PC-3 (cell line): ENCODE measurements around the gene SDK2. TPM values are rescaled to one million over a fixed set of nuclear protein-coding genes. Genes with fewer than 3 reads are reported as not detected.

ENCODE experiments used
- ATAC-seq: fragments of 200-7000 bp; cut with Tn5 transposase; 2 replicates; pipeline ENCODE4 v1.9.1; 2020; ENCODE audit warnings: mild to moderate bottlenecking, moderate library complexity
- BruUV-seq: library from RNA; stranded (reverse); fragments of 400-500 nt; replicated peaks from 2 replicates; lab custom pipeline; 2021; lab: Mats Ljungman, UMichigan
- CTCF ChIA-PET: fragments of 300-600 bp; sonication (Branson Sonifier 250); formaldehyde crosslinking; loops from one replicate; lab custom pipeline; 2022; ENCODE audit warnings: antibody characterized with exemption; lab: Charles Lee
- POLR2A ChIA-PET: fragments of 300-600 bp; sonication (Branson Sonifier 250); formaldehyde crosslinking; loops from one replicate; lab custom pipeline; 2022; ENCODE audit warnings: antibody characterized with exemption; ENCODE audit not compliant: unreplicated experiment; lab: Charles Lee
- DNase-seq: peaks from one replicate; pipeline ENCODE4 v3.0.0-alpha.2; 2015
- H2AFZ ChIP-seq: fragments of 300-600 bp; sonication (generic); 2 replicates; pipeline ENCODE4 v1.6.0; 2016; ENCODE audit warnings: antibody characterized with exemption, low read length
- H3F3A ChIP-seq: fragments of 300-600 bp; sonication (generic); one replicate; pipeline ENCODE4 v1.6.0; 2017; ENCODE audit warnings: antibody characterized with exemption, low read length, control low read depth, mild to moderate bottlenecking; ENCODE audit not compliant: unreplicated experiment
- H3K27ac ChIP-seq: fragments of 300-600 bp; sonication (generic); 2 replicates; pipeline ENCODE4 v1.5.1; 2016; ENCODE audit warnings: mild to moderate bottlenecking, low read length
- H3K27me3 ChIP-seq: fragments of 300-600 bp; sonication (generic); 2 replicates; pipeline ENCODE4 v1.6.1; 2016; ENCODE audit warnings: low read length, mixed read lengths
- H3K36me3 ChIP-seq: fragments of 300-600 bp; sonication (generic); 2 replicates; pipeline ENCODE4 v1.6.1; 2016; ENCODE audit warnings: low read depth, mixed run types, low read length, mixed read lengths
- H3K4me1 ChIP-seq: fragments of 300-600 bp; sonication (generic); 2 replicates; pipeline ENCODE4 v1.5.1; 2016; ENCODE audit warnings: low read length; ENCODE audit not compliant: insufficient read depth
- H3K4me2 ChIP-seq: fragments of 300-600 bp; sonication (generic); 2 replicates; pipeline ENCODE4 v1.6.0; 2016; ENCODE audit warnings: low read length
- H3K4me3 ChIP-seq: fragments of 300-600 bp; sonication (generic); 2 replicates; pipeline ENCODE4 v1.5.1; 2016; ENCODE audit warnings: mild to moderate bottlenecking, low read length, mixed read lengths
- H3K79me2 ChIP-seq: fragments of 300-600 bp; sonication (generic); 2 replicates; pipeline ENCODE4 v1.6.1; 2017; ENCODE audit warnings: low read length, mixed read lengths
- H3K9ac ChIP-seq: fragments of 300-600 bp; sonication (generic); 2 replicates; pipeline ENCODE4 v1.6.0; 2016; ENCODE audit warnings: mild to moderate bottlenecking, low read length
- H3K9me2 ChIP-seq: fragments of 300-600 bp; sonication (generic); replicated peaks from 2 replicates; pipeline ENCODE4 v1.6.1; 2016; ENCODE audit warnings: mixed run types, low read length, mixed read lengths
- H3K9me3 ChIP-seq: fragments of 300-600 bp; sonication (generic); 2 replicates; pipeline ENCODE4 v1.6.1; 2016; ENCODE audit warnings: low read length, mixed read lengths
- H4K20me1 ChIP-seq: fragments of 300-600 bp; sonication (generic); 2 replicates; pipeline ENCODE4 v1.6.1; 2016; ENCODE audit warnings: low read length, mixed read lengths
- EZH2 ChIP-seq: fragments of 300-600 bp; sonication (generic); IDR thresholded peaks from one replicate; pipeline ENCODE4 v1.6.1; 2017; ENCODE audit warnings: antibody characterized with exemption, mild to moderate bottlenecking, low read length; ENCODE audit not compliant: unreplicated experiment
- EZH2phosphoT487 ChIP-seq: fragments of 300-600 bp; sonication (generic); IDR thresholded peaks from 2 replicates; pipeline ENCODE4 v1.6.1; 2018; ENCODE audit warnings: mild to moderate bottlenecking, antibody characterized with exemption, low read length, borderline replicate concordance
- intact Hi-C: fragments of 100-400 bp; cut with micrococcal nuclease; formaldehyde crosslinking; loops from 2 replicates; pipeline ENCODE4 v1.9.0; 2023
- total RNA-seq: library from RNA; depleted of rRNA; stranded (reverse); fragments of >200 nt; gene quantifications from 2 replicates; pipeline ENCODE4 v1.2.3, GENCODE V29; 2014
- TF ChIP-seq, protein P1 (sequence below): fragments of 300-600 bp; sonication (generic); conservative IDR thresholded peaks from 2 replicates; pipeline ENCODE4 v1.5.1; 2017; ENCODE audit warnings: antibody characterized with exemption, low read depth, mild to moderate bottlenecking, low read length

SDK2 gene
- total RNA-seq, 1 experiment from 2014 or later: 0.07 TPM

DNA sequence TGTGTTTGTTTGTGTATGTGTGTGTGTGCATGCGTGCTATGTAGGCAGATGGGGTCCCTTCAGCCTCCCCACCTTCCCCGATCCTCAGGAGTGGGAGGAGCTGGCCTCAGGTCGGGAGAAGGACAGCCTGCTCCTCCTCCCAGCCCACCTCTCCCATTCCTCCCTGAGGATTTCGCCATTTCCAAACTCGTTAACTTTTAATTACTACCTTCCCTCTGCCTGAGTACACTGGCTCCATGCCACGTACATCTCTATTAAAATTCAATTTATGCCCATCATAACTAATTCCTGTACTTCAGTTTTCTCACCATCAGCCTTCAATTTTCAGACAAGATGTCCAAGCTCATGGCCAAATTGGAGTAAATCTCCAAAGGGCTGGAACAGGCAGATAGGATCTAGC lies 148.6 kb downstream of the SDK2 start:
- Histone ChIP-seq H3F3A (no peaks in the 10 kb centered on the region), H3K4me3 (no peak overlapping the region), H3K27me3 (peaks cover 91% of the 10 kb centered on the region), H3K79me2 (no peaks in the 10 kb centered on the region), H4K20me1 (no peaks in the 10 kb centered on the region), H3K9me2 (no peaks in the 10 kb centered on the region), H3K27ac (no peak overlapping the region), H3K36me3 (no peaks in the 10 kb centered on the region), H3K4me1 (no peaks in the 10 kb centered on the region), H3K4me2 (no peak overlapping the region), H3K9me3 (no peaks in the 10 kb centered on the region), H3K9ac (no peak overlapping the region), H2AFZ (no peak overlapping the region)
- POLR2A ChIA-PET: no interaction called here
- BruUV-seq: no TSS peak
- ATAC-seq (no peak), DNase-seq (no peak)
- TF ChIP-seq EZH2 (no peak), EZH2phosphoT487 (no peak)
- TF ChIP-seq, protein P1, sequence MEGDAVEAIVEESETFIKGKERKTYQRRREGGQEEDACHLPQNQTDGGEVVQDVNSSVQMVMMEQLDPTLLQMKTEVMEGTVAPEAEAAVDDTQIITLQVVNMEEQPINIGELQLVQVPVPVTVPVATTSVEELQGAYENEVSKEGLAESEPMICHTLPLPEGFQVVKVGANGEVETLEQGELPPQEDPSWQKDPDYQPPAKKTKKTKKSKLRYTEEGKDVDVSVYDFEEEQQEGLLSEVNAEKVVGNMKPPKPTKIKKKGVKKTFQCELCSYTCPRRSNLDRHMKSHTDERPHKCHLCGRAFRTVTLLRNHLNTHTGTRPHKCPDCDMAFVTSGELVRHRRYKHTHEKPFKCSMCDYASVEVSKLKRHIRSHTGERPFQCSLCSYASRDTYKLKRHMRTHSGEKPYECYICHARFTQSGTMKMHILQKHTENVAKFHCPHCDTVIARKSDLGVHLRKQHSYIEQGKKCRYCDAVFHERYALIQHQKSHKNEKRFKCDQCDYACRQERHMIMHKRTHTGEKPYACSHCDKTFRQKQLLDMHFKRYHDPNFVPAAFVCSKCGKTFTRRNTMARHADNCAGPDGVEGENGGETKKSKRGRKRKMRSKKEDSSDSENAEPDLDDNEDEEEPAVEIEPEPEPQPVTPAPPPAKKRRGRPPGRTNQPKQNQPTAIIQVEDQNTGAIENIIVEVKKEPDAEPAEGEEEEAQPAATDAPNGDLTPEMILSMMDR: no peak
- intact Hi-C loops: no loop called here
- CTCF ChIA-PET: no interaction called here

DNA sequence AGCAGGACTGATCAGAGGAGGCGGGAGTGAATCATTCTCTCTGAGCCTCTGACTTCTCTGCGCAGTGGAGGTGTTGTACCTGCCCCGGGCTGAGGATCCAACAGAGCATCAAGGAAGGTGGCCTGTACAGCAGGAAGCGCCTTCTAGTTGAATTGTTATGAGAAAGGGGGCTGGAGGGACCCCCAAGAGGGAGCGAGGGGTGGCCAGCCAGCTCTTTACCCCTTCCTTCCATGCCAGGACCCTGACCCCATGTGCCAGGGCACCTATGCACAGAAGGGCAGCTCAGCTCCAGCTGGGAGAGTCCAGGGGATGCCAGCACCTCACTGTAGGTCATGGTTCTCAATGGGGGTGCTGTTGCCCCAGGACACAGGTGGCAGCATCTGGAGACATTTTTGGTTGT lies 149.3 kb downstream of the SDK2 start:
- no peak for ATAC-seq
- Histone ChIP-seq H3K27me3 (peaks cover 87% of the 10 kb centered on the region), H2AFZ (no peak overlapping the region), H3K4me3 (no peak overlapping the region), H3K27ac (no peak overlapping the region), H3K9me3 (no peaks in the 10 kb centered on the region), H4K20me1 (no peaks in the 10 kb centered on the region), H3K79me2 (no peaks in the 10 kb centered on the region), H3F3A (no peaks in the 10 kb centered on the region), H3K4me2 (no peak overlapping the region), H3K9ac (no peak overlapping the region), H3K4me1 (no peaks in the 10 kb centered on the region), H3K9me2 (no peaks in the 10 kb centered on the region), H3K36me3 (no peaks in the 10 kb centered on the region)
- TF ChIP-seq EZH2 (no peak), EZH2phosphoT487 (no peak)
- TF ChIP-seq, protein P1: no peak
- no peak for DNase-seq
- intact Hi-C loops: no loop called here
- ChIA-PET POLR2A (no interaction called here), CTCF (no interaction called here)
- BruUV-seq: no TSS peak

DNA sequence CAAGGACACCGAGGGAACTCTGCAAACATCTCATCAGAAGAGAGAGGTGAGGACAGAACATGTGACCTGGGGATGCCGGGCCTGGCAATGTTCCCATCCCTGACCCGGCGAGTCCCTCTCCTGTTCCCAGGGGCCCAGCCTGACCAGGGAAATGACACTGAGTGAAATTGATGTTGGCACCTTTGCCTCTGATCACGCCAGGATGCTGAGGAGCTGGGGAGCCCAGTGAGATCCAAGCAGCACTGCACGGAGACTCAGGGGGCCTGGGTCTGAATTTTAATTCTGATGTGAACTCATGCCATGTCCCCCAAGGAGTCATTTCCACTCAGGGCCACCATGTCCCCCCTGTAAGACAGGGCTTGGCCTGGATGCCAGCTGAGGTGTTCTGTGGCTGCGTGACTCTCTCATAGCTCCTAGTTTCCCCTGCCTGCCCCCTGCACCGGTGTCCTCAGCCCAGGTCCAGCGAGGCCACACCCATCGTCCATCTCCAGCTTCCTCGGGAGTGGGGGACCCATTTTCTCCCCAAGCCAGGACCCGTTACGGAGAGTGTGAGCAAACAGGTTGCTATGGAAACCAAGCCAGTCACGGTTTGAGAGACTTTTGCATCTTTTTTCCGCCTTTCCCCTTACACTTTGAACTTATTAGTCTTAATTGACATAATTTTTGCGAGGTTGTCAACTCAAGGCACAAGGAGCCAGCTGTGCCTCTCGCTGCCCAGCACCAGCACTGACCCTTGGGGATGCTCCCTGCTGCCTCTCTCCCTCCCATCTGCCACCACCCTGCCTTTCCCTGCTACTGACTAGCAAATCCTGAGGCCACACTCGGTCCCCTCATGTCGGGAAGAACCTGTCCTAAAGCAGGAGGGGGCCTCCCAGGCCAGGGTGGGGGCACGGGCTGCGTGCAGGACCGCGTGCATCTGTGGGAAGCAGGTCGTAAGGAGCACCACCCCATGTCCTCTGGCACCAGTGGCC lies 150.0 kb downstream of the SDK2 start:
- Histone ChIP-seq H3K27ac (no peak overlapping the region), H2AFZ (no peak overlapping the region), H3K4me3 (no peak overlapping the region), H4K20me1 (no peaks in the 10 kb centered on the region), H3K9ac (no peak overlapping the region), H3K79me2 (no peaks in the 10 kb centered on the region), H3K9me2 (no peaks in the 10 kb centered on the region), H3K4me1 (no peaks in the 10 kb centered on the region), H3K27me3 (peaks cover 81% of the 10 kb centered on the region), H3K9me3 (no peaks in the 10 kb centered on the region), H3K4me2 (no peak overlapping the region), H3F3A (no peaks in the 10 kb centered on the region), H3K36me3 (no peaks in the 10 kb centered on the region)
- ATAC-seq (no peak), DNase-seq (no peak)
- ChIA-PET CTCF (no interaction called here), POLR2A (no interaction called here)
- no TSS peak for BruUV-seq
- TF ChIP-seq EZH2phosphoT487: no peak
- no peak for TF ChIP-seq EZH2
- TF ChIP-seq, protein P1: no peak
- intact Hi-C loops: no loop called here
